ENCODE data around the gene SDK1.

DNA sequence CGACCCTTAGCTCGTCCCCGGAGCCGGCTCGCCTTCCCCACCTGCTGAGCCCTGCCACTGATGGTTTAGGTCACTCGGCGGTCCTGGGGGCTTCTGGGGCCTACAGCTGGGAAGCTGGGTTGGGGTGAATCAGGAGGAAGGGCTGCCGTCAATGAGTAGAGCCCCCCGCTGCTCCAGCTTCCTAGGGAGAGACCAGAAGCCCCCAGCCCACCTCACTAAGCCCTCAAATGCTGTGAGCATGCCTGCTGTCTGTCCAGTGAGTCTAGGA, 885.4 kb downstream of the SDK1 start:
- TF ChIP-seq EGR1 (IDR thresholded peaks at IDR 0.05; ENCODE audit: borderline replicate concordance, low read depth, low read length) = no peak
- TF ChIP-seq BRCA1 (IDR thresholded peaks at IDR 0.05; ENCODE audit: low read depth, low read length) = no peak
- TF ChIP-seq EP300 (IDR thresholded peaks at IDR 0.05; ENCODE audit: borderline replicate concordance in 1 of 2, low read depth in 2 of 2, low read length in 2 of 2) = no peak
- TF ChIP-seq, protein P1, sequence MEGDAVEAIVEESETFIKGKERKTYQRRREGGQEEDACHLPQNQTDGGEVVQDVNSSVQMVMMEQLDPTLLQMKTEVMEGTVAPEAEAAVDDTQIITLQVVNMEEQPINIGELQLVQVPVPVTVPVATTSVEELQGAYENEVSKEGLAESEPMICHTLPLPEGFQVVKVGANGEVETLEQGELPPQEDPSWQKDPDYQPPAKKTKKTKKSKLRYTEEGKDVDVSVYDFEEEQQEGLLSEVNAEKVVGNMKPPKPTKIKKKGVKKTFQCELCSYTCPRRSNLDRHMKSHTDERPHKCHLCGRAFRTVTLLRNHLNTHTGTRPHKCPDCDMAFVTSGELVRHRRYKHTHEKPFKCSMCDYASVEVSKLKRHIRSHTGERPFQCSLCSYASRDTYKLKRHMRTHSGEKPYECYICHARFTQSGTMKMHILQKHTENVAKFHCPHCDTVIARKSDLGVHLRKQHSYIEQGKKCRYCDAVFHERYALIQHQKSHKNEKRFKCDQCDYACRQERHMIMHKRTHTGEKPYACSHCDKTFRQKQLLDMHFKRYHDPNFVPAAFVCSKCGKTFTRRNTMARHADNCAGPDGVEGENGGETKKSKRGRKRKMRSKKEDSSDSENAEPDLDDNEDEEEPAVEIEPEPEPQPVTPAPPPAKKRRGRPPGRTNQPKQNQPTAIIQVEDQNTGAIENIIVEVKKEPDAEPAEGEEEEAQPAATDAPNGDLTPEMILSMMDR (IDR thresholded peaks at IDR 0.05; ENCODE audit: control extremely low read depth in 1 of 3, insufficient read depth in 1 of 3, low read depth in 1 of 3, low read length in 3 of 3) = no peak
- TF ChIP-seq NANOG (IDR thresholded peaks at IDR 0.05; ENCODE audit: insufficient read depth, low read depth, low read length, poor library complexity, severe bottlenecking) = no peak
